HepG2 (cell line): ENCODE measurements around the gene MAPK7. TPM values are rescaled to one million over a fixed set of nuclear protein-coding genes. Genes with fewer than 3 reads are reported as not detected.

Experiments
- EP300 ChIP-seq, 3 experiments: sonication (generic) in 1 of 3; formaldehyde crosslinking in 1 of 3; IDR thresholded peaks; 2 replicates each; pipeline versions ENCODE4 v1.5.1 to v1.6.1; 2011 to 2020; ENCODE audit warnings: low read depth in 2 of 3, low read length in 2 of 3, borderline replicate concordance in 1 of 3, improper control_type of control experiment in 1 of 3, mild to moderate bottlenecking in 1 of 3, missing genetic modification reagents in 1 of 3, moderate library complexity in 1 of 3
- MEIS1 ChIP-seq: sonication (generic); formaldehyde crosslinking; IDR thresholded peaks from 2 replicates; pipeline ENCODE4 v1.9.0; 2021; ENCODE audit warnings: mild to moderate bottlenecking, missing genetic modification reagents, moderate library complexity, borderline replicate concordance
- MTERF4 ChIP-seq: sonication (generic); formaldehyde crosslinking; IDR thresholded peaks from 2 replicates; pipeline ENCODE4 v1.8.0; 2023; ENCODE audit warnings: mild to moderate bottlenecking, missing genetic modification reagents
- MYNN ChIP-seq: sonication (generic); formaldehyde crosslinking; IDR thresholded peaks from 2 replicates; pipeline ENCODE4 v1.4.0; 2020; ENCODE audit warnings: mild to moderate bottlenecking, low read depth, missing genetic modification reagents
- NFE2 ChIP-seq: sonication (generic); formaldehyde crosslinking; IDR thresholded peaks from 2 replicates; pipeline ENCODE4 v1.4.0; 2020; ENCODE audit warnings: missing genetic modification reagents
- NFE2L1 ChIP-seq: sonication (generic); formaldehyde crosslinking; IDR thresholded peaks from 2 replicates; pipeline ENCODE4 v1.4.0; 2020; ENCODE audit warnings: missing genetic modification reagents, mild to moderate bottlenecking, borderline replicate concordance
- PHB2 ChIP-seq: fragments of 450-650 bp; IDR thresholded peaks from 2 replicates; pipeline ENCODE4 v1.6.1; 2018; ENCODE audit not compliant: partially characterized antibody
- POLR2G ChIP-seq: fragments of 200-400 bp; formaldehyde crosslinking; IDR thresholded peaks from 2 replicates; pipeline ENCODE4 v1.6.1; 2018; ENCODE audit warnings: mild to moderate bottlenecking, low read depth, low read length, moderate library complexity
- RAD51 ChIP-seq: fragments of 450-650 bp; IDR thresholded peaks from 2 replicates; pipeline ENCODE4 v1.6.1; 2016; ENCODE audit warnings: borderline replicate concordance
- RXRA ChIP-seq: sonication (generic); formaldehyde crosslinking; IDR thresholded peaks from 2 replicates; pipeline ENCODE4 v1.5.1; 2020; ENCODE audit warnings: missing genetic modification reagents
- SP5 ChIP-seq: IDR thresholded peaks from 2 replicates; pipeline ENCODE4 v1.6.1; 2016; ENCODE audit warnings: low read depth, borderline replicate concordance
- ZBTB38 ChIP-seq: sonication (generic); formaldehyde crosslinking; IDR thresholded peaks from 2 replicates; pipeline ENCODE4 v1.5.1; 2020; ENCODE audit warnings: mild to moderate bottlenecking, missing genetic modification reagents
- ZFYVE20 ChIP-seq: sonication (generic); formaldehyde crosslinking; IDR thresholded peaks from 2 replicates; pipeline ENCODE4 v1.8.0; 2023; ENCODE audit warnings: low read depth, mild to moderate bottlenecking, moderate library complexity, missing genetic modification reagents, borderline replicate concordance
- ZGPAT ChIP-seq: IDR thresholded peaks from 2 replicates; pipeline ENCODE4 v1.6.1; 2016; ENCODE audit warnings: mild to moderate bottlenecking
- ZNF225 ChIP-seq: sonication (generic); formaldehyde crosslinking; IDR thresholded peaks from 2 replicates; pipeline ENCODE4 v1.4.0; 2020; ENCODE audit warnings: mild to moderate bottlenecking, missing genetic modification reagents
- ZNF574 ChIP-seq: sonication (generic); formaldehyde crosslinking; IDR thresholded peaks from 2 replicates; pipeline ENCODE4 v1.4.0; 2020; ENCODE audit warnings: missing genetic modification reagents
- ZSCAN22 ChIP-seq: sonication (generic); formaldehyde crosslinking; IDR thresholded peaks from 2 replicates; pipeline ENCODE4 v1.4.0; 2020; ENCODE audit warnings: mild to moderate bottlenecking, missing genetic modification reagents
- polyA plus RNA-seq, 8 experiments: library from polyadenylated mRNA; depleted of rRNA in 3 of 8; stranded (reverse) in 7 of 8; unstranded in 1 of 8; fragments of >200 nt; fragmentation: Illumina TruSeq in 4 of 8; extraction: Trizol in 4 of 8; gene quantifications; 2 replicates each; pipeline versions ENCODE4 v1.2.1 to v1.2.3, GENCODE V29; 2011 to 2016; ENCODE audit warnings: low read depth in 4 of 8, missing spikeins in 1 of 8, mixed read lengths in 1 of 8; ENCODE audit not compliant: insufficient read depth in 1 of 8
- total RNA-seq, 5 experiments: library from RNA; depleted of rRNA; stranded (reverse); fragments of >200 nt; fragmentation: Illumina TruSeq; extraction: Trizol; gene quantifications; 2 replicates each; pipeline ENCODE4 v1.2.3, GENCODE V29; 2016; ENCODE audit warnings: low read depth in 1 of 5
- TF ChIP-seq, protein P1 (sequence below): sonication (generic); formaldehyde crosslinking; IDR thresholded peaks from 2 replicates; pipeline ENCODE4 v1.4.0; 2020; ENCODE audit warnings: low read depth, missing genetic modification reagents

Gene MAPK7
- total and polyA plus RNA-seq, 2 of the 13 experiments (the other 11 are each of a cell fraction or from before 2014, with no cell fraction given): 2.9 to 5.9 TPM

GRCh38 chr17:19346351-19347255, 31.7 kb upstream of the MAPK7 start (continued):
- no peak for TF ChIP-seq ZNF574 (CRISPR knock-in tag)
- 0 out of 2 replicates have a peak, but pooled peaks have one; percentile 55 for TF ChIP-seq ZNF225 (CRISPR knock-in tag)
- TF ChIP-seq RXRA (CRISPR knock-in tag): no peak
- peak; percentile 93 for TF ChIP-seq NFE2
- no peak for TF ChIP-seq ZSCAN22 (CRISPR knock-in tag)
- TF ChIP-seq PHB2: no peak
- TF ChIP-seq, protein P1, sequence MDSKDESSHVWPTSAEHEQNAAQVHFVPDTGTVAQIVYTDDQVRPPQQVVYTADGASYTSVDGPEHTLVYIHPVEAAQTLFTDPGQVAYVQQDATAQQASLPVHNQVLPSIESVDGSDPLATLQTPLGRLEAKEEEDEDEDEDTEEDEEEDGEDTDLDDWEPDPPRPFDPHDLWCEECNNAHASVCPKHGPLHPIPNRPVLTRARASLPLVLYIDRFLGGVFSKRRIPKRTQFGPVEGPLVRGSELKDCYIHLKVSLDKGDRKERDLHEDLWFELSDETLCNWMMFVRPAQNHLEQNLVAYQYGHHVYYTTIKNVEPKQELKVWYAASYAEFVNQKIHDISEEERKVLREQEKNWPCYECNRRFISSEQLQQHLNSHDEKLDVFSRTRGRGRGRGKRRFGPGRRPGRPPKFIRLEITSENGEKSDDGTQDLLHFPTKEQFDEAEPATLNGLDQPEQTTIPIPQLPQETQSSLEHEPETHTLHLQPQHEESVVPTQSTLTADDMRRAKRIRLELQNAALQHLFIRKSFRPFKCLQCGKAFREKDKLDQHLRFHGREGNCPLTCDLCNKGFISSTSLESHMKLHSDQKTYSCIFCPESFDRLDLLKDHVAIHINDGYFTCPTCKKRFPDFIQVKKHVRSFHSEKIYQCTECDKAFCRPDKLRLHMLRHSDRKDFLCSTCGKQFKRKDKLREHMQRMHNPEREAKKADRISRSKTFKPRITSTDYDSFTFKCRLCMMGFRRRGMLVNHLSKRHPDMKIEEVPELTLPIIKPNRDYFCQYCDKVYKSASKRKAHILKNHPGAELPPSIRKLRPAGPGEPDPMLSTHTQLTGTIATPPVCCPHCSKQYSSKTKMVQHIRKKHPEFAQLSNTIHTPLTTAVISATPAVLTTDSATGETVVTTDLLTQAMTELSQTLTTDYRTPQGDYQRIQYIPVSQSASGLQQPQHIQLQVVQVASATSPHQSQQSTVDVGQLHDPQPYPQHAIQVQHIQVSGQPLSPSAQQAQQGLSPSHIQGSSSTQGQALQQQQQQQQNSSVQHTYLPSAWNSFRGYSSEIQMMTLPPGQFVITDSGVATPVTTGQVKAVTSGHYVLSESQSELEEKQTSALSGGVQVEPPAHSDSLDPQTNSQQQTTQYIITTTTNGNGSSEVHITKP (CRISPR knock-in tag): 0 out of 2 replicates have a peak, but pooled peaks have one; percentile 12
- 0 out of 2 replicates have a peak, but pooled peaks have one; percentile 24 for TF ChIP-seq ZGPAT (CRISPR knock-in tag)
- TF ChIP-seq MEIS1: no peak
- TF ChIP-seq NFE2L1: peak; percentile 90
- no peak for TF ChIP-seq MYNN (CRISPR knock-in tag)
- TF ChIP-seq ZFYVE20 (CRISPR knock-in tag): no peak
- TF ChIP-seq EP300 (IDR thresholded peaks at IDR 0.05; ENCODE audit: low read depth in 2 of 2, low read length in 2 of 2): 0 out of 4 replicates have a peak, but pooled peaks of 1 of the 2 experiments have one; percentile 7
- TF ChIP-seq EP300 (CRISPR knock-in tag; IDR thresholded peaks at IDR 0.05; ENCODE audit: borderline replicate concordance): no peak
- no peak for TF ChIP-seq RAD51
- 0 out of 2 replicates have a peak, but pooled peaks have one; percentile 30 for TF ChIP-seq ZBTB38
- 0 out of 2 replicates have a peak, but pooled peaks have one; percentile 44 for TF ChIP-seq SP5
- TF ChIP-seq POLR2G: peak; percentile 47; the same call in 1 of the 2 replicates
- no peak for TF ChIP-seq MTERF4 (CRISPR knock-in tag)
